B cell (primary cell): ENCODE data around the gene SRGAP1. TPM values are rescaled to one million over a fixed set of nuclear protein-coding genes. Genes with fewer than 3 reads are reported as not detected.

Source experiments
- ATAC-seq: fragments of 200-7000 bp; cut with Tn5 transposase; one replicate; pipeline ENCODE4 v1.10.0; 2021; ENCODE audit warnings: low read depth, mild to moderate bottlenecking, moderate number of reproducible peaks, moderate library complexity
- CTCF ChIA-PET: fragments of 350-600 bp; sonication (Branson Sonifier 250); formaldehyde crosslinking; loops from one replicate; lab custom pipeline; 2021; ENCODE audit warnings: antibody characterized with exemption, inconsistent platforms; lab: Charles Lee
- POLR2A ChIA-PET: fragments of 350-600 bp; sonication (Branson Sonifier 250); formaldehyde crosslinking; loops from one replicate; lab custom pipeline; 2021; ENCODE audit warnings: antibody characterized with exemption; lab: Charles Lee
- DNase-seq: peaks from one replicate; pipeline ENCODE4 v3.0.0; 2013
- H2AFZ ChIP-seq: 2 replicates; pipeline ENCODE4 v1.6.1; 2012; ENCODE audit warnings: mild to moderate bottlenecking, low read depth, low read length; ENCODE audit not compliant: insufficient read depth, poor library complexity, severe bottlenecking
- H3K27ac ChIP-seq, 2 donors: 1 replicate in 1 of 2; 2 replicates in 1 of 2; pipeline ENCODE4 v1.5.1; 2012 to 2013; ENCODE audit warnings: low read length in 2 of 2, mild to moderate bottlenecking in 2 of 2, moderate library complexity in 1 of 2
- H3K27me3 ChIP-seq, 4 experiments: fragments of 200-600 bp in 1 of 4; sonication (generic) in 1 of 4; replicated peaks in 1 of 4; 1 replicate in 2 of 4; 2 replicates in 2 of 4; pipeline versions ENCODE4 v1.6.1 to v1.7.0; 2013 to 2016; ENCODE audit warnings: low read length in 3 of 4, mild to moderate bottlenecking in 2 of 4, mixed read lengths in 1 of 4, moderate library complexity in 1 of 4; ENCODE audit not compliant: insufficient read depth in 4 of 4, control insufficient read depth in 3 of 4; ENCODE audit errors: control extremely low read depth in 1 of 4
- H3K36me3 ChIP-seq, 2 experiments: replicated peaks in 1 of 2; 1 replicate in 1 of 2; 2 replicates in 1 of 2; pipeline versions ENCODE4 v1.6.1 to v1.7.1; 2013; ENCODE audit warnings: low read length in 1 of 2; ENCODE audit not compliant: insufficient read depth in 2 of 2, control insufficient read depth in 1 of 2; ENCODE audit errors: control extremely low read depth in 1 of 2, extremely low read depth in 1 of 2
- H3K4me1 ChIP-seq, 2 donors: fragments of 200-600 bp in 1 of 2; sonication (generic) in 1 of 2; 1 replicate in 1 of 2; 2 replicates in 1 of 2; pipeline versions ENCODE4 v1.5.1 to v1.6.1; 2013 to 2017; ENCODE audit warnings: low read length in 2 of 2; ENCODE audit not compliant: control insufficient read depth in 2 of 2, insufficient read depth in 2 of 2
- H3K4me2 ChIP-seq: replicated peaks from 2 replicates; pipeline ENCODE3; 2012; ENCODE audit warnings: mild to moderate bottlenecking, low read depth, low read length; ENCODE audit not compliant: poor library complexity, severe bottlenecking
- H3K4me3 ChIP-seq, 5 experiments: fragments of 200-600 bp in 1 of 5; sonication (generic) in 1 of 5; 1 replicate in 3 of 5; 2 replicates in 2 of 5; pipeline versions ENCODE4 v1.5.1 to v1.7.0; 2011 to 2016; ENCODE audit warnings: low read length in 4 of 5, mild to moderate bottlenecking in 4 of 5, low read depth in 2 of 5, control low read depth in 1 of 5, moderate library complexity in 1 of 5; ENCODE audit not compliant: insufficient read depth in 1 of 5; ENCODE audit errors: control extremely low read depth in 1 of 5, extremely low read depth in 1 of 5
- H3K79me2 ChIP-seq: fragments of 200-600 bp; sonication (generic); one replicate; pipeline ENCODE4 v1.6.0; 2016; ENCODE audit warnings: low read length; ENCODE audit not compliant: control insufficient read depth, insufficient read depth
- H3K9ac ChIP-seq: fragments of 200-600 bp; sonication (generic); 2 replicates; pipeline ENCODE4 v1.6.1; 2017; ENCODE audit warnings: mild to moderate bottlenecking, low read length, moderate library complexity
- H3K9me3 ChIP-seq, 3 donors: one replicate each; pipeline versions ENCODE4 v1.6.1 to v1.7.1; 2013; ENCODE audit warnings: low read length in 2 of 3; ENCODE audit not compliant: control insufficient read depth in 2 of 3, insufficient read depth in 1 of 3; ENCODE audit errors: control extremely low read depth in 1 of 3
- H4K20me1 ChIP-seq: 2 replicates; pipeline ENCODE4 v1.6.0; 2012; ENCODE audit warnings: mild to moderate bottlenecking, low read length; ENCODE audit not compliant: insufficient read depth, control insufficient read depth, poor library complexity, severe bottlenecking
- H3K27ac Mint-ChIP-seq: one replicate; pipeline ENCODE4 v1.8.0; 2021; ENCODE audit warnings: mixed read lengths
- H3K27me3 Mint-ChIP-seq: one replicate; pipeline ENCODE4 v1.8.0; 2021; ENCODE audit warnings: mixed read lengths
- H3K4me1 Mint-ChIP-seq: one replicate; pipeline ENCODE4 v1.8.0; 2021; ENCODE audit warnings: mixed read lengths
- H3K4me3 Mint-ChIP-seq: one replicate; pipeline ENCODE4 v1.8.0; 2021; ENCODE audit warnings: mixed read lengths
- H3K9me3 Mint-ChIP-seq: one replicate; pipeline ENCODE4 v1.8.0; 2022; ENCODE audit warnings: mixed read lengths; ENCODE audit not compliant: insufficient read depth
- CTCF ChIP-seq: fragments of 200-600 bp; IDR thresholded peaks from one replicate; pipeline ENCODE4 v1.8.0; 2022; ENCODE audit warnings: antibody characterized with exemption, mild to moderate bottlenecking
- EZH2 ChIP-seq: IDR thresholded peaks from 2 replicates; pipeline ENCODE4 v1.6.1; 2012; ENCODE audit warnings: borderline replicate concordance, low read depth, mild to moderate bottlenecking, moderate library complexity, low read length; ENCODE audit not compliant: insufficient read depth, poor library complexity, severe bottlenecking
- WGBS: methylation state at CpG from one replicate; pipeline ENCODE4 v1.1.5; 2013; ENCODE audit warnings: missing lambda C conversion rate; ENCODE audit not compliant: insufficient coverage; 5-methylcytosine and 5-hydroxymethylcytosine counted together
- intact Hi-C: fragments of 100-400 bp; cut with micrococcal nuclease; formaldehyde crosslinking; loops from one replicate; pipeline ENCODE4 v1.10.0; 2022
- polyA plus RNA-seq: library from polyadenylated mRNA; depleted of rRNA; stranded (reverse); fragments of >200 nt; gene quantifications from 2 replicates; pipeline ENCODE4 v1.2.3, GENCODE V29; 2012
- total RNA-seq, 2 donors: library from RNA; stranded (reverse); fragments of 120-200 nt in 1 of 2; gene quantifications; 1 replicate in 1 of 2; 2 replicates in 1 of 2; pipeline versions ENCODE4 v1.2.3 to v1.2.4, GENCODE V29; 2013 to 2022

The SRGAP1 gene
- total and polyA plus RNA-seq, 2 donors (not counting 1 experiment from before 2014, with no cell fraction given), result under 0.01 to 0.22 TPM

- no peaks in the 10 kb centered on the region for H4K20me1 ChIP-seq
- ATAC-seq (no peak), DNase-seq (no peak)
- intact Hi-C loops, result no loop called here
- H3K79me2 ChIP-seq, result no peaks in the 10 kb centered on the region
- H3K4me3 Mint-ChIP-seq, result no peak overlapping the region
- no peaks in the 10 kb centered on the region for H3K9me3 Mint-ChIP-seq
- no peak overlapping the region for H3K4me2 ChIP-seq
- peaks cover 7% of the 10 kb centered on the region for H3K4me1 Mint-ChIP-seq
- no peak overlapping the region for H3K4me3 ChIP-seq
- no peak overlapping the region for H2AFZ ChIP-seq
- H3K27me3 ChIP-seq, result no peaks in the 10 kb centered on the region
- no peaks in the 10 kb centered on the region for H3K36me3 ChIP-seq
- 95% methylated on average over 5 of the region's 7 CpGs for WGBS
- no peak overlapping the region for H3K9ac ChIP-seq
- no peaks in the 10 kb centered on the region for H3K4me1 ChIP-seq
- H3K27ac ChIP-seq, result no peak overlapping the region
- CTCF ChIA-PET, result no interaction called here
- H3K27ac Mint-ChIP-seq, result no peak overlapping the region
- H3K27me3 Mint-ChIP-seq, result no peaks in the 10 kb centered on the region
- POLR2A ChIA-PET, result no interaction called here
- H3K9me3 ChIP-seq, result no peaks in the 10 kb centered on the region
- no peak for TF ChIP-seq CTCF
- no peak for TF ChIP-seq EZH2
Measured at GRCh38 chr12:64142784-64143183, 298.3 kb downstream of the SRGAP1 start.

- H3K4me1 ChIP-seq, result no peaks in the 10 kb centered on the region
- TF ChIP-seq EZH2 (no peak), CTCF (no peak)
- no peak overlapping the region for H3K4me2 ChIP-seq
- Mint-ChIP-seq H3K4me3 (no peak overlapping the region), H3K4me1 (peaks cover 8% of the 10 kb centered on the region), H3K27me3 (no peaks in the 10 kb centered on the region), H3K9me3 (no peaks in the 10 kb centered on the region), H3K27ac (no peak overlapping the region)
- no peak overlapping the region for H3K9ac ChIP-seq
- H2AFZ ChIP-seq, result no peak overlapping the region
- POLR2A ChIA-PET, result no interaction called here
- intact Hi-C loops, result no loop called here
- H3K9me3 ChIP-seq, result no peaks in the 10 kb centered on the region
- CTCF ChIA-PET, result no interaction called here
- no peaks in the 10 kb centered on the region for H3K36me3 ChIP-seq
- ATAC-seq (no peak), DNase-seq (no peak)
- WGBS, result 97% methylated on average over 5 of the region's 5 CpGs
- no peak overlapping the region for H3K27ac ChIP-seq
- no peaks in the 10 kb centered on the region for H3K79me2 ChIP-seq
- no peak overlapping the region for H3K4me3 ChIP-seq
- no peaks in the 10 kb centered on the region for H3K27me3 ChIP-seq
- no peaks in the 10 kb centered on the region for H4K20me1 ChIP-seq
Measured at GRCh38 chr12:64145226-64145625, 300.7 kb downstream of the SRGAP1 start.
